Panc1 (cell line): Measurements from ENCODE around the gene DUSP11. TPM values are rescaled to one million over a fixed set of nuclear protein-coding genes. Genes with fewer than 3 reads are reported as not detected.
A peak's percentile ranks its signal among the peaks of the same experiment; 100 is the strongest.

Source experiments
- ATAC-seq: fragments of 200-7000 bp; cut with Tn5 transposase; 2 replicates; pipeline ENCODE4 v1.9.1; 2020; ENCODE audit warnings: mild to moderate bottlenecking, moderate library complexity
- Bru-seq: library from RNA; stranded (reverse); fragments of 400-500 nt; gene quantifications from one replicate; lab custom pipeline; 2021; lab: Mats Ljungman, UMichigan
- BruChase-seq, 2 experiments: library from RNA; stranded (reverse); fragments of 400-500 nt; gene quantifications; one replicate each; lab custom pipeline; 2021; lab: Mats Ljungman, UMichigan
- BruUV-seq: library from RNA; stranded (reverse); fragments of 400-500 nt; replicated peaks from 2 replicates; lab custom pipeline; 2021; lab: Mats Ljungman, UMichigan
- CTCF ChIA-PET: fragments of 300-600 bp; sonication (Branson Sonifier 250); formaldehyde crosslinking; loops from one replicate; lab custom pipeline; 2022; ENCODE audit warnings: antibody characterized with exemption; lab: Charles Lee
- POLR2A ChIA-PET: fragments of 300-600 bp; sonication (Branson Sonifier 250); formaldehyde crosslinking; loops from one replicate; lab custom pipeline; 2022; ENCODE audit warnings: antibody characterized with exemption; lab: Charles Lee
- DNase-seq: peaks from one replicate; pipeline ENCODE4 v3.0.0-alpha.2; 2010; ENCODE audit warnings: low read depth, low spot score
- H3K27ac ChIP-seq: 2 replicates; pipeline ENCODE4 v1.5.1; 2011; ENCODE audit warnings: mild to moderate bottlenecking, low read length, inconsistent platforms
- H3K27me3 ChIP-seq: fragments of 200-500 bp; sonication (Bioruptor generic); 2 replicates; pipeline ENCODE4 v1.6.0; 2014; ENCODE audit warnings: low read length, inconsistent platforms; ENCODE audit not compliant: control insufficient read depth, insufficient read depth
- H3K36me3 ChIP-seq: fragments of 200-500 bp; sonication (Bioruptor generic); 2 replicates; pipeline ENCODE4 v1.5.1; 2014; ENCODE audit warnings: inconsistent platforms, mild to moderate bottlenecking, low read length, moderate library complexity; ENCODE audit not compliant: control insufficient read depth, insufficient read depth
- H3K4me1 ChIP-seq: 2 replicates; pipeline ENCODE4 v1.5.1; 2011; ENCODE audit warnings: inconsistent platforms, mild to moderate bottlenecking, low read length, moderate library complexity; ENCODE audit not compliant: control insufficient read depth, insufficient read depth
- H3K4me3 ChIP-seq, 2 experiments: 2 replicates each; pipeline ENCODE4 v1.5.1; 2011 to 2012; ENCODE audit warnings: low read depth in 2 of 2, low read length in 2 of 2, mild to moderate bottlenecking in 2 of 2, inconsistent platforms in 1 of 2, moderate library complexity in 1 of 2
- H3K9me3 ChIP-seq: fragments of 200-500 bp; sonication (Bioruptor generic); 2 replicates; pipeline ENCODE4 v1.5.1; 2014; ENCODE audit warnings: low read depth, mild to moderate bottlenecking, inconsistent platforms, low read length, moderate library complexity; ENCODE audit not compliant: control insufficient read depth, insufficient read depth
- POLR2AphosphoS5 ChIP-seq: IDR thresholded peaks from 2 replicates; pipeline ENCODE4 v1.6.1; 2012; ENCODE audit warnings: mild to moderate bottlenecking, low read depth, low read length, moderate library complexity
- SIN3A ChIP-seq: IDR thresholded peaks from 2 replicates; pipeline ENCODE4 v1.6.1; 2012; ENCODE audit warnings: low read depth, mild to moderate bottlenecking, low read length, moderate library complexity, borderline replicate concordance; ENCODE audit not compliant: insufficient read depth
- TCF7L2 ChIP-seq: IDR thresholded peaks from 2 replicates; pipeline ENCODE4 v1.6.1; 2011; ENCODE audit warnings: mild to moderate bottlenecking, low read depth, low read length, inconsistent platforms
- in situ Hi-C: cut with HindIII; loops from 2 replicates; pipeline ENCODE4 v1.10.0; 2016; ENCODE audit warnings: low sequenced_read_pairs, low pct_unique_long_range_greater_than_20kb
- intact Hi-C: fragments of 100-400 bp; cut with micrococcal nuclease; formaldehyde crosslinking; loops from one replicate; pipeline ENCODE4 v1.10.0; 2022; ENCODE audit not compliant: unreplicated experiment
- long read RNA-seq: library from polyadenylated mRNA; unstranded; transcript quantifications from one replicate; pipeline ENCODE4 v2.0.0, GENCODE V29; 2021; ENCODE audit not compliant: unreplicated experiment
- polyA plus RNA-seq: library from polyadenylated mRNA; unstranded; fragments of >200 nt; gene quantifications from one replicate; pipeline ENCODE4 v1.2.1, GENCODE V29; 2012; ENCODE audit warnings: missing spikeins; ENCODE audit not compliant: insufficient read length
- total RNA-seq: library from RNA; stranded (reverse); gene quantifications from one replicate; pipeline ENCODE4 v1.2.1, GENCODE V29; 2021; ENCODE audit not compliant: unreplicated experiment
- TF ChIP-seq, protein P1 (sequence below), 2 experiments: IDR thresholded peaks; 2 replicates each; pipeline ENCODE4 v1.6.1; 2011 to 2012; ENCODE audit warnings: low read depth in 2 of 2, control low read depth in 1 of 2, low read length in 1 of 2, mild to moderate bottlenecking in 1 of 2, moderate library complexity in 1 of 2; ENCODE audit not compliant: insufficient read depth in 1 of 2
- TF ChIP-seq, protein P2 (sequence below): fragments of 450-650 bp; IDR thresholded peaks from 2 replicates; pipeline ENCODE4 v1.5.1; 2017; ENCODE audit warnings: mild to moderate bottlenecking

DUSP11 gene
- total RNA-seq, result 16.9 TPM
- 9.2 TPM for polyA plus RNA-seq
- Bru-seq, nascent RNA, result percentile 78 among the genes with signal in this experiment
- percentile 82 among the genes with signal in this experiment for BruChase-seq, experiment 1, labeled RNA remaining after a 2-hour chase
- BruChase-seq, experiment 2, labeled RNA remaining after a 6-hour chase, result percentile 76 among the genes with signal in this experiment
- long read RNA-seq, transcript DUSP11-201 (9 exons, 1,653 nt), result major isoform, 22 of 31 reads
- long read RNA-seq, partial matches to known transcripts, result 4 of 31 reads
- long read RNA-seq, other reads (novel, unspliced or antisense), result 2 of 31 reads

DNA sequence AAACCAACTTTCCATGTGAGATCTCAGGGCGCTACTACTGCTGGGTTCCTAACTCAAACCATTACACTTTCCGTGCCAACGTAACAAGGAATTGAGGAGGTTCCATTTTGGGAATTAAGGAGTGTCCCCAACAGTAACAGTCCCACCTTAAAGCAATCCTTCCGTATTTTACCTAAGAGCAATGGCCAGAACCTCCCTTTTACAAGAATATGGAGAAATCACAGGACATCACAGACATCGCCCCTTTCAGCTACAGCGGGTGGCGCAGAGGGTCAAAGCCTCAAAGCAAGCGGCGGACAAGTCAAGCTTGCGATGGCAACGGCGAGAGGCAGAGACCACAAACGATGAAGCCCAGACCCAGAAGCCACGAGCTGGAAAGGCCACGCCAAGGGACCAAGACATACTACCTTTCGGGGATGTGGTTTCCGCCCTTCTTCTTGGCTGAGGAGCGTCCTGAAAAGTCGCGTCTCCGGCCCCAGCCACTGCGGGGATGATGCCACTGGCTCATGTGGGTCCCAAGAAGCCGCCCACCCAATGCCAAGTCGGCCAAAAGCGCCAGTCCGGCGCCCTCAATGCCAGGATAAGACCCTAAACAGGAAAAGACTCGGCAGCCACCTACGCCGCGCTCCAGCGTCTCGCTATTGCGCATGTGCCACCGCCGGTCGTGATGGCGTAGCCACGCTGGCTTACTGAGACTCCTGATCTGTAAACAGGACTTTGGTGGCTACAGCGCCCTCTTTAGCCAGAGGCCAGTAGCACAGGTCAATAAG lies at the start of gene DUSP11:
Gene DUSP11, minus strand, starts transcription at position 637 of the 770 bp plus-strand sequence. Its CDS starts 129 bp downstream, at position 508.
- in situ Hi-C loops (no loop called here), intact Hi-C loops (no loop called here)
- no TSS peak for BruUV-seq
- Histone ChIP-seq H3K9me3 (no peaks in the 10 kb centered on the region), H3K36me3 (peaks cover 21% of the 10 kb centered on the region), H3K4me3 (peak within 1 kb of the TSS; percentile 91), H3K4me1 (peaks cover 11% of the 10 kb centered on the region), H3K27ac (peak within 1 kb of the TSS; percentile 88), H3K27me3 (no peaks in the 10 kb centered on the region)
- peak; percentile 90 for TF ChIP-seq POLR2AphosphoS5
- TF ChIP-seq TCF7L2, result no peak
- TF ChIP-seq, protein P1, sequence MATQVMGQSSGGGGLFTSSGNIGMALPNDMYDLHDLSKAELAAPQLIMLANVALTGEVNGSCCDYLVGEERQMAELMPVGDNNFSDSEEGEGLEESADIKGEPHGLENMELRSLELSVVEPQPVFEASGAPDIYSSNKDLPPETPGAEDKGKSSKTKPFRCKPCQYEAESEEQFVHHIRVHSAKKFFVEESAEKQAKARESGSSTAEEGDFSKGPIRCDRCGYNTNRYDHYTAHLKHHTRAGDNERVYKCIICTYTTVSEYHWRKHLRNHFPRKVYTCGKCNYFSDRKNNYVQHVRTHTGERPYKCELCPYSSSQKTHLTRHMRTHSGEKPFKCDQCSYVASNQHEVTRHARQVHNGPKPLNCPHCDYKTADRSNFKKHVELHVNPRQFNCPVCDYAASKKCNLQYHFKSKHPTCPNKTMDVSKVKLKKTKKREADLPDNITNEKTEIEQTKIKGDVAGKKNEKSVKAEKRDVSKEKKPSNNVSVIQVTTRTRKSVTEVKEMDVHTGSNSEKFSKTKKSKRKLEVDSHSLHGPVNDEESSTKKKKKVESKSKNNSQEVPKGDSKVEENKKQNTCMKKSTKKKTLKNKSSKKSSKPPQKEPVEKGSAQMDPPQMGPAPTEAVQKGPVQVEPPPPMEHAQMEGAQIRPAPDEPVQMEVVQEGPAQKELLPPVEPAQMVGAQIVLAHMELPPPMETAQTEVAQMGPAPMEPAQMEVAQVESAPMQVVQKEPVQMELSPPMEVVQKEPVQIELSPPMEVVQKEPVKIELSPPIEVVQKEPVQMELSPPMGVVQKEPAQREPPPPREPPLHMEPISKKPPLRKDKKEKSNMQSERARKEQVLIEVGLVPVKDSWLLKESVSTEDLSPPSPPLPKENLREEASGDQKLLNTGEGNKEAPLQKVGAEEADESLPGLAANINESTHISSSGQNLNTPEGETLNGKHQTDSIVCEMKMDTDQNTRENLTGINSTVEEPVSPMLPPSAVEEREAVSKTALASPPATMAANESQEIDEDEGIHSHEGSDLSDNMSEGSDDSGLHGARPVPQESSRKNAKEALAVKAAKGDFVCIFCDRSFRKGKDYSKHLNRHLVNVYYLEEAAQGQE (IDR thresholded peaks at IDR 0.05; ENCODE audit: insufficient read depth in 1 of 2, low read depth in 2 of 2, low read length in 1 of 2), result no peak
- 0 out of 2 replicates have a peak, but pooled peaks have one; percentile 82 for TF ChIP-seq SIN3A
- TF ChIP-seq, protein P2, sequence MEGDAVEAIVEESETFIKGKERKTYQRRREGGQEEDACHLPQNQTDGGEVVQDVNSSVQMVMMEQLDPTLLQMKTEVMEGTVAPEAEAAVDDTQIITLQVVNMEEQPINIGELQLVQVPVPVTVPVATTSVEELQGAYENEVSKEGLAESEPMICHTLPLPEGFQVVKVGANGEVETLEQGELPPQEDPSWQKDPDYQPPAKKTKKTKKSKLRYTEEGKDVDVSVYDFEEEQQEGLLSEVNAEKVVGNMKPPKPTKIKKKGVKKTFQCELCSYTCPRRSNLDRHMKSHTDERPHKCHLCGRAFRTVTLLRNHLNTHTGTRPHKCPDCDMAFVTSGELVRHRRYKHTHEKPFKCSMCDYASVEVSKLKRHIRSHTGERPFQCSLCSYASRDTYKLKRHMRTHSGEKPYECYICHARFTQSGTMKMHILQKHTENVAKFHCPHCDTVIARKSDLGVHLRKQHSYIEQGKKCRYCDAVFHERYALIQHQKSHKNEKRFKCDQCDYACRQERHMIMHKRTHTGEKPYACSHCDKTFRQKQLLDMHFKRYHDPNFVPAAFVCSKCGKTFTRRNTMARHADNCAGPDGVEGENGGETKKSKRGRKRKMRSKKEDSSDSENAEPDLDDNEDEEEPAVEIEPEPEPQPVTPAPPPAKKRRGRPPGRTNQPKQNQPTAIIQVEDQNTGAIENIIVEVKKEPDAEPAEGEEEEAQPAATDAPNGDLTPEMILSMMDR, result peak; percentile 97
- ChIA-PET CTCF (interaction anchor here (0.5 kb wide), 1 partner anchor 188 kb away, joined by 9 read pairs; no protein-coding TSS in a partner anchor), POLR2A (no interaction called here)
- DNase-seq, result peak; percentile 92
- peak; percentile 99 for ATAC-seq

DNA sequence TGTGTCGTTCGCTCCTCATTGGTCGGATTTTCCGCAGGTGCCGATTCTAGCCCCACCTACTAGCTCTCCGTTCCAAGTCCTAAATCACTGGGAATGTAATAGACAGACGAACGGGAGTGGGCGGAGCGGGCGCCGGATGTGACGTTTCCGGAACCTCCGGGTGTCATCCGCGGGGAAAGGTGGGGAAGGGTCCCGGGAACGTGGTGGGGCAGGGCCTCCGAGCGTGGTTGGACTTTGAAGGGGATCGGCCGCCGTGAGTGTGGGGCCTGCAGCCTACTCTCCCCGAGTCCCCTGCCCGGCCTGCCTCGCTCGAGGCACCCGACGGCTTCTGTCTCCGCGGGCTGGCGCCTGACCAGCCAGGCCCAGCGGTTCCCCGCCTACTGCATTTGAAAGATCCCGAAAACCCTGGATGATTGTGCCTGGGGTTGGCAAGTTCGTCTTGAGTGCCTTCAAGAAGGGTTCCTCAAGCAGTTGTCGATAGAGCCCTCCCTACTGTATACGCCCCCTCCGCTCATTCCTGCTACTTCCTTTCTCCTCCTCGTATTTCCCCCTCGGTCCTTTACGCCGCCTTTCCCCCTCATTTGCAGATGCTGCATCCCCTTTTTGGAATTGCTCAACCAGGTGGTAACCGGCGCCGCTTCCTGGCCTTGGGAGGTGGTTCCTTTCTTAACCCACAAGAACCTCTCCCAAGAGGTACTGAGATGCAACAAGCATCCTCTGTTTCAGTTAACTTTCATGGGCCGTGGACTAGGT lies 49.1 kb upstream of the DUSP11 start, which contains the start of gene STAMBP:
Gene STAMBP, plus strand, starts transcription at position 144 of the 753 bp plus-strand sequence. CDS start 1,896 bp downstream, outside the sequence.
- Histone ChIP-seq H3K27ac (peak within 1 kb of the TSS; percentile 90), H3K4me1 (peaks cover 14% of the 10 kb centered on the region), H3K36me3 (peaks cover 7% of the 10 kb centered on the region; the same call in 1 of the 2 replicates), H3K27me3 (no peaks in the 10 kb centered on the region), H3K9me3 (no peaks in the 10 kb centered on the region), H3K4me3 (peak within 1 kb of the TSS; percentile 72 to 85)
- TSS peak; percentile 83 for BruUV-seq
- DNase-seq (peak; percentile 91), ATAC-seq (peak; percentile 98)
- intact Hi-C loops (no loop called here), in situ Hi-C loops (no loop called here)
- TF ChIP-seq, protein P1 (IDR thresholded peaks at IDR 0.05; ENCODE audit: insufficient read depth in 1 of 2, low read depth in 2 of 2, low read length in 1 of 2), result no peak
- TF ChIP-seq TCF7L2 (no peak), SIN3A (peak; percentile 92; the same call in 1 of the 2 replicates), POLR2AphosphoS5 (peak; percentile 78)
- TF ChIP-seq, protein P2, result no peak
- POLR2A ChIA-PET, result interaction anchor here (0.5 to 0.6 kb wide), 2 partner anchors 254 to 353 kb away, joined by 3 read pairs; no protein-coding TSS in a partner anchor
- CTCF ChIA-PET, result interaction anchor here (0.6 to 2.6 kb wide), 5 partner anchors 17 to 350 kb away, joined by 3 to 14 read pairs (median 5); no protein-coding TSS in a partner anchor
